HepG2 (cell line): Measurements from ENCODE around the gene CFAP92. TPM values are rescaled to one million over a fixed set of nuclear protein-coding genes. Genes with fewer than 3 reads are reported as not detected.
A peak's percentile ranks its signal among the peaks of the same experiment; 100 is the strongest.

ENCODE experiments used
- AGO1 ChIP-seq: fragments of 200-400 bp; formaldehyde crosslinking; IDR thresholded peaks from 2 replicates; pipeline ENCODE4 v1.6.1; 2017; ENCODE audit warnings: mild to moderate bottlenecking, low read depth, low read length, moderate library complexity; ENCODE audit not compliant: poor library complexity, severe bottlenecking
- HES4 ChIP-seq: sonication (generic); formaldehyde crosslinking; IDR thresholded peaks from 2 replicates; pipeline ENCODE4 v1.9.0; 2021; ENCODE audit warnings: mild to moderate bottlenecking, missing genetic modification reagents, borderline replicate concordance
- PITX1 ChIP-seq: sonication (generic); formaldehyde crosslinking; IDR thresholded peaks from 2 replicates; pipeline ENCODE4 v1.5.1; 2020; ENCODE audit warnings: mild to moderate bottlenecking, missing genetic modification reagents
- PTBP1 ChIP-seq: fragments of 200-400 bp; formaldehyde crosslinking; IDR thresholded peaks from 2 replicates; pipeline ENCODE4 v1.6.1; 2018; ENCODE audit warnings: low read length, low read depth; ENCODE audit not compliant: poor library complexity, severe bottlenecking
- RARA ChIP-seq: IDR thresholded peaks from 2 replicates; pipeline ENCODE4 v1.6.1; 2016; ENCODE audit warnings: missing genetic modification reagents, missing compliant biosample characterization
- RNF2 ChIP-seq: fragments of 450-650 bp; conservative IDR thresholded peaks from 2 replicates; pipeline ENCODE4 v1.6.1; 2016; ENCODE audit warnings: low read depth
- SAP130 ChIP-seq: IDR thresholded peaks from 2 replicates; pipeline ENCODE4 v1.6.1; 2016; ENCODE audit warnings: low read depth
- SKIL ChIP-seq: sonication (generic); formaldehyde crosslinking; IDR thresholded peaks from 2 replicates; pipeline ENCODE4 v1.8.0; 2022; ENCODE audit warnings: missing genetic modification reagents, mild to moderate bottlenecking, moderate library complexity, borderline replicate concordance
- SNAPC4 ChIP-seq: sonication (generic); formaldehyde crosslinking; IDR thresholded peaks from 2 replicates; pipeline ENCODE4 v1.4.0; 2020; ENCODE audit warnings: mild to moderate bottlenecking, missing genetic modification reagents
- SRSF4 ChIP-seq: fragments of 200-400 bp; formaldehyde crosslinking; IDR thresholded peaks from one replicate; pipeline ENCODE4 v1.6.1; 2018; ENCODE audit warnings: mild to moderate bottlenecking, low read depth, low read length, moderate library complexity; ENCODE audit not compliant: poor library complexity, severe bottlenecking
- SSRP1 ChIP-seq: IDR thresholded peaks from 2 replicates; pipeline ENCODE4 v1.6.1; 2016; ENCODE audit warnings: control low read depth
- TBX3 ChIP-seq: fragments of 450-650 bp; IDR thresholded peaks from 2 replicates; pipeline ENCODE4 v1.6.1; 2017; ENCODE audit warnings: antibody characterized with exemption, mild to moderate bottlenecking, inconsistent platforms, borderline replicate concordance
- TCF7L2 ChIP-seq: IDR thresholded peaks from 2 replicates; pipeline ENCODE4 v1.6.1; 2011; ENCODE audit warnings: mild to moderate bottlenecking, low read depth, low read length, moderate library complexity
- U2AF1 ChIP-seq: fragments of 200-400 bp; formaldehyde crosslinking; optimal IDR thresholded peaks from 2 replicates; pipeline ENCODE3; 2017; ENCODE audit warnings: mild to moderate bottlenecking, low read depth, low read length
- ZNF207 ChIP-seq: fragments of 450-650 bp; IDR thresholded peaks from 2 replicates; pipeline ENCODE4 v1.6.1; 2016; ENCODE audit warnings: antibody characterized with exemption, borderline replicate concordance
- ZNF451 ChIP-seq: sonication (generic); formaldehyde crosslinking; IDR thresholded peaks from 2 replicates; pipeline ENCODE4 v1.5.0; 2020; ENCODE audit warnings: mild to moderate bottlenecking, missing genetic modification reagents
- ZNF616 ChIP-seq: sonication (generic); formaldehyde crosslinking; IDR thresholded peaks from 2 replicates; pipeline ENCODE4 v1.5.0; 2020; ENCODE audit warnings: low read depth, mild to moderate bottlenecking, missing genetic modification reagents
- ZNF775 ChIP-seq: sonication (generic); formaldehyde crosslinking; IDR thresholded peaks from 2 replicates; pipeline ENCODE4 v1.4.0; 2020; ENCODE audit warnings: missing genetic modification reagents, mild to moderate bottlenecking, moderate library complexity, borderline replicate concordance
- ZNF850 ChIP-seq: sonication (generic); formaldehyde crosslinking; conservative IDR thresholded peaks from 2 replicates; pipeline ENCODE4 v1.9.0; 2021; ENCODE audit warnings: mild to moderate bottlenecking, missing genetic modification reagents
- polyA plus RNA-seq, 8 experiments: library from polyadenylated mRNA; depleted of rRNA in 3 of 8; stranded (reverse) in 7 of 8; unstranded in 1 of 8; fragments of >200 nt; fragmentation: Illumina TruSeq in 4 of 8; extraction: Trizol in 4 of 8; gene quantifications; 2 replicates each; pipeline versions ENCODE4 v1.2.1 to v1.2.3, GENCODE V29; 2011 to 2016; ENCODE audit warnings: low read depth in 4 of 8, missing spikeins in 1 of 8, mixed read lengths in 1 of 8; ENCODE audit not compliant: insufficient read depth in 1 of 8
- total RNA-seq, 5 experiments: library from RNA; depleted of rRNA; stranded (reverse); fragments of >200 nt; fragmentation: Illumina TruSeq; extraction: Trizol; gene quantifications; 2 replicates each; pipeline ENCODE4 v1.2.3, GENCODE V29; 2016; ENCODE audit warnings: low read depth in 1 of 5
- TF ChIP-seq, protein P1 (sequence below): sonication (generic); formaldehyde crosslinking; IDR thresholded peaks from 2 replicates; pipeline ENCODE4 v1.8.0; 2022; ENCODE audit warnings: mild to moderate bottlenecking, missing genetic modification reagents, moderate library complexity
- TF ChIP-seq, protein P2 (sequence below): sonication (generic); formaldehyde crosslinking; IDR thresholded peaks from 2 replicates; pipeline ENCODE4 v1.5.0; 2020; ENCODE audit warnings: missing genetic modification reagents, mild to moderate bottlenecking, borderline replicate concordance

CFAP92 gene
- total and polyA plus RNA-seq, 2 of the 13 experiments (the other 11 are each of a cell fraction or from before 2014, with no cell fraction given): 0.18 to 0.46 TPM

DNA sequence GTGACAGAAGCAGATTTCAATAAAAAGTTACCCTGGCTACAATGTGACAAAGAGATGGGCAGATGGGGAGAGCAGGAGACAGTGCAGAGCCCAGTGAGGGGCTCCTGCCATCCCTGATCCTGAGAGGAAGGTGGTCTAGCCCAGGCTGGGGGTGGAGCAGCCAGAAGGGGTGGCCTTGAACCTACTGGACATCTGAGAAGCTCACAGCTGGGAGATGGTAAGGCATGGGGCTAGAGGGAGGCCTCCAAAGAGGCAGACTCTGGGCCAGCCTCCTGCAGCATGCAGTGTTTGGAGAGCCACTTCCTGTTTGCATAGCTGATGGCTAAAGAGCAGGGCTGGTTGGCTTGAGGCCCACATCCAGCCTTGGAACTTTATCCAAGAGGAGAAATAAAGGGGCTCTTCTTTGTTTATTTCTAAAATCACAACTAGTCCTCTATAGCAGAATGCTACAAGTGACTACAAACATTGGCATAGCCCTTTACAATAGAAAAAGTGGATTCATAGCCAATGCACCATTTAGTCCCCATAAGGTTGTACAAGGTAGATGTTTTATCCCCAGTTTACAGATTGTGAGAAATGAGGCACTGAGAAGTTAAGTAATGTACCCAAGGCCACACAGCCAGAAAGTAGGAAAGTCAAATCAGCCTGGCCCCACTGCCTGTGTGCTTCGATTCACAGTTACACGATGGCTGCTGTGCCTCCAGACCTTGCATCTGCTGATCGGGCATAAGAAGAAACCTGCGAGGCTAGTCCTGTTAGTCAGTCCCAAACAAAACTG, 11.8 kb upstream of the CFAP92 start (continued):
- TF ChIP-seq, protein P1, sequence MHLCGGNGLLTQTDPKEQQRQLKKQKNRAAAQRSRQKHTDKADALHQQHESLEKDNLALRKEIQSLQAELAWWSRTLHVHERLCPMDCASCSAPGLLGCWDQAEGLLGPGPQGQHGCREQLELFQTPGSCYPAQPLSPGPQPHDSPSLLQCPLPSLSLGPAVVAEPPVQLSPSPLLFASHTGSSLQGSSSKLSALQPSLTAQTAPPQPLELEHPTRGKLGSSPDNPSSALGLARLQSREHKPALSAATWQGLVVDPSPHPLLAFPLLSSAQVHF (CRISPR knock-in tag): no peak
- no peak for TF ChIP-seq TCF7L2
- no peak for TF ChIP-seq ZNF775
- no peak for TF ChIP-seq AGO1
- no peak for TF ChIP-seq PTBP1
- TF ChIP-seq RARA (CRISPR knock-in tag): no peak; the same call in 1 of the 2 replicates
- TF ChIP-seq SAP130 (CRISPR knock-in tag): peak; percentile 57; the same call in 1 of the 2 replicates
- TF ChIP-seq SSRP1 (CRISPR knock-in tag): no peak
- no peak for TF ChIP-seq ZNF616
- TF ChIP-seq ZNF207: no peak
- TF ChIP-seq SRSF4: no peak
- TF ChIP-seq U2AF1: no peak
- no peak for TF ChIP-seq PITX1 (CRISPR knock-in tag)
- TF ChIP-seq, protein P2, sequence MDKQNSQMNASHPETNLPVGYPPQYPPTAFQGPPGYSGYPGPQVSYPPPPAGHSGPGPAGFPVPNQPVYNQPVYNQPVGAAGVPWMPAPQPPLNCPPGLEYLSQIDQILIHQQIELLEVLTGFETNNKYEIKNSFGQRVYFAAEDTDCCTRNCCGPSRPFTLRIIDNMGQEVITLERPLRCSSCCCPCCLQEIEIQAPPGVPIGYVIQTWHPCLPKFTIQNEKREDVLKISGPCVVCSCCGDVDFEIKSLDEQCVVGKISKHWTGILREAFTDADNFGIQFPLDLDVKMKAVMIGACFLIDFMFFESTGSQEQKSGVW (CRISPR knock-in tag): no peak
- no peak for TF ChIP-seq SNAPC4 (CRISPR knock-in tag)
- no peak for TF ChIP-seq RNF2
- no peak for TF ChIP-seq HES4 (CRISPR knock-in tag)
- no peak for TF ChIP-seq SKIL (CRISPR knock-in tag)
- no peak for TF ChIP-seq ZNF451 (CRISPR knock-in tag)
- TF ChIP-seq TBX3: no peak
- TF ChIP-seq ZNF850 (CRISPR knock-in tag): no peak
